ENCODE data around the gene NFKBIA. TPM values are rescaled to one million over a fixed set of nuclear protein-coding genes. Genes with fewer than 3 reads are reported as not detected.
A peak's percentile ranks its signal among the peaks of the same experiment; 100 is the strongest.

The NFKBIA gene
- total and polyA plus RNA-seq, 7 donors, result 95.5 to 340 (median 258) TPM

DNA sequence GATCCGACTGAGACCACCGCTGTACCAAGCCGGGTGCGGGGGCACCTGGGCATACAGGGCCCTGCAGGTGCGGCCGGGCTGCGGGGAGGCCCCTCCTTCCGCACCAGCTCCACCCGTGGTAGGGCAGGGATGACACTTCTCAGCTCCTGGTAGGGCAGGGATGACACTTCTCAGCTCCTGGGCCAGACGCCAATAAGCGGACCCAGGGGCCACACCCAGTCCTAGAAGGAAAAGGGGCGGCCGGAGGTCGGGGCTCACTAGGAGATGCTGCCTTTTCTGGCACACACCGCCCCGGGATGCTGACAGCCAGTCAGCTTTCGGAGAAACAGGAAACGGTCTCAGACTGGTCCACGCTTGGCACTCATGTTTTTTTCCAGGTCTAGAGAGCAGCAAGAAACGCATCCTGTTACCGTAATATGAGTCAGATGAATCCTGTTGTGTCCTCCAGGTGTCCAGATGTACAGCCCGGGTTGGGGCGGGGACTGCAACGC, 34.8 kb downstream of the NFKBIA start:
- Histone ChIP-seq H3K9me3 (peaks cover 0 to 3% (median 0%) of the 10 kb centered on the region in 4 donors), H3K27ac (no peak overlapping the region), H3K27me3 (no peaks in the 10 kb centered on the region), H3K4me3 (no peak overlapping the region), H3K36me3 (no peaks in the 10 kb centered on the region), H3K4me1 (peaks cover 0 to 48% (median 44%) of the 10 kb centered on the region in 4 donors)
- WGBS, 2 donors, result 58 to 77% methylated on average over 24 of the region's 24 CpGs
- TF ChIP-seq POLR2AphosphoS5 (IDR thresholded peaks at IDR 0.05) (peak in 1 of 4 donors; percentile 33), EP300 (IDR thresholded peaks at IDR 0.05) (no peak), POLR2A (IDR thresholded peaks at IDR 0.05) (no peak)
- TF ChIP-seq, protein P1, sequence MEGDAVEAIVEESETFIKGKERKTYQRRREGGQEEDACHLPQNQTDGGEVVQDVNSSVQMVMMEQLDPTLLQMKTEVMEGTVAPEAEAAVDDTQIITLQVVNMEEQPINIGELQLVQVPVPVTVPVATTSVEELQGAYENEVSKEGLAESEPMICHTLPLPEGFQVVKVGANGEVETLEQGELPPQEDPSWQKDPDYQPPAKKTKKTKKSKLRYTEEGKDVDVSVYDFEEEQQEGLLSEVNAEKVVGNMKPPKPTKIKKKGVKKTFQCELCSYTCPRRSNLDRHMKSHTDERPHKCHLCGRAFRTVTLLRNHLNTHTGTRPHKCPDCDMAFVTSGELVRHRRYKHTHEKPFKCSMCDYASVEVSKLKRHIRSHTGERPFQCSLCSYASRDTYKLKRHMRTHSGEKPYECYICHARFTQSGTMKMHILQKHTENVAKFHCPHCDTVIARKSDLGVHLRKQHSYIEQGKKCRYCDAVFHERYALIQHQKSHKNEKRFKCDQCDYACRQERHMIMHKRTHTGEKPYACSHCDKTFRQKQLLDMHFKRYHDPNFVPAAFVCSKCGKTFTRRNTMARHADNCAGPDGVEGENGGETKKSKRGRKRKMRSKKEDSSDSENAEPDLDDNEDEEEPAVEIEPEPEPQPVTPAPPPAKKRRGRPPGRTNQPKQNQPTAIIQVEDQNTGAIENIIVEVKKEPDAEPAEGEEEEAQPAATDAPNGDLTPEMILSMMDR (IDR thresholded peaks at IDR 0.05), result no peak
- no peak for DNase-seq
- intact Hi-C loops (cut with DNase I), result no loop called here

GRCh38 chr14:35368583-35369392, 35.8 kb downstream of the NFKBIA start:
- DNase-seq, result no peak
- Histone ChIP-seq H3K36me3 (no peaks in the 10 kb centered on the region), H3K27me3 (no peaks in the 10 kb centered on the region), H3K4me1 (peaks cover 0 to 42% (median 36%) of the 10 kb centered on the region in 4 donors), H3K4me3 (peak overlapping the region in 1 of 4 donors; percentile 1), H3K9me3 (peaks cover 0 to 3% (median 0%) of the 10 kb centered on the region in 4 donors), H3K27ac (peak overlapping the region in 2 of 4 donors; percentile 51 to 71)
- WGBS, 2 donors, result 81 to 82% methylated on average over 37 of the region's 37 CpGs
- intact Hi-C loops (cut with DNase I), result no loop called here
- no peak for TF ChIP-seq EP300 (IDR thresholded peaks at IDR 0.05)

DNA sequence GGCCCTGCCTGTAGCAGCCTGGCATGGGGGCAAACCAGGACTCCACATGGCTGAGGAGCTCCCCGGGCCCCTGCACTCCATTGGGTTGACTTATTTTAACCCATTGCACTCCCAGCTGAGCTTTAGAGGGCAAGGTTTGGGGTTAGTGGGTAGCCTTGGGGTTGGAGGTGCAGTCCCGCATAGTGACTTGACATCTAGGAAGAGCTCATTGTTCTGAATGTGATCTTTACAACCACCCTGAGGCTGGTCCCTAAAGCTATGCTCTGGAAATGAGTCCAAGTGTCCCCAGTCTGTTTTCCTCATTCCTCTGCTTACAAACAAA, 36.4 kb downstream of the NFKBIA start:
- no peaks in the 10 kb centered on the region for H3K27me3 ChIP-seq
- peak overlapping the region; percentile 5 to 71 (median 40) for H3K27ac ChIP-seq
- TF ChIP-seq, protein P1 (IDR thresholded peaks at IDR 0.05), result no peak
- no peak for TF ChIP-seq POLR2A (IDR thresholded peaks at IDR 0.05)
- TF ChIP-seq EP300 (IDR thresholded peaks at IDR 0.05), result no peak
- no peak overlapping the region for H3K4me3 ChIP-seq
- no peak for DNase-seq
- WGBS, 2 donors, result 50 to 71% methylated on average over 2 of the region's 2 CpGs
- H3K9me3 ChIP-seq, result peaks cover 0 to 3% (median 0%) of the 10 kb centered on the region in 4 donors
- H3K36me3 ChIP-seq, result no peaks in the 10 kb centered on the region
- intact Hi-C loops (cut with DNase I), result no loop called here
- peaks cover 0 to 42% (median 36%) of the 10 kb centered on the region in 4 donors for H3K4me1 ChIP-seq

- no peaks in the 10 kb centered on the region for H3K36me3 ChIP-seq
- no peak for DNase-seq
- H3K4me1 ChIP-seq, result peaks cover 0 to 42% (median 36%) of the 10 kb centered on the region in 4 donors
- TF ChIP-seq EP300 (IDR thresholded peaks at IDR 0.05) (no peak), POLR2A (IDR thresholded peaks at IDR 0.05) (no peak), POLR2AphosphoS5 (IDR thresholded peaks at IDR 0.05) (no peak)
- TF ChIP-seq, protein P1 (IDR thresholded peaks at IDR 0.05), result no peak
- intact Hi-C loops (cut with DNase I), result no loop called here
- H3K4me3 ChIP-seq, result no peak overlapping the region
- H3K9me3 ChIP-seq, result peaks cover 0 to 3% (median 0%) of the 10 kb centered on the region in 4 donors
- WGBS, 2 donors, result 94 to 95% methylated on average over 5 of the region's 5 CpGs
- no peaks in the 10 kb centered on the region for H3K27me3 ChIP-seq
- peak overlapping the region in 2 of 4 donors; percentile 2 to 71 for H3K27ac ChIP-seq
Observed at GRCh38 chr14:35367056-35367372, 37.5 kb downstream of the NFKBIA start.

DNA sequence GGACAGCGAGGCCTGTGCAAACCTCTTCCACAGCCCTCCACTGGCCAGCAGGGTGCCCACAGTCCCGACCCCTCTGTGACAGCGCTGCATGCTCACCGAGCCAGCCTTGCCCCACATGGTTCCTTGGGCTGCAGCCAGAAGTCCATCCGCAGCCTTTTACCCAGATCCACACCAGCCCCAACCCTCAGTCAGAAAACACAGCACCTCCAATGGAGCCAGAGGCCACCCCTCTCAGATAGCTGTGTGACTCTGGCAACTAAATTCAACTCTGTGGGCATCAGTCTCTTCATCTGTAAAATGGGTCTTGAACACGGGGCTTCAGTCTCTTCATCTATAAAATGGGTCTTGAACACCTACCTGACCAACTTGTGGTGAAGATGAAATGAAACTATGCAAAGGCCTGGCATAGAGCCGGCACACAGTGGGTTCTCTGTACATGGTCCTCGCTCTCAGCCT, 38.0 kb downstream of the NFKBIA start:
- Histone ChIP-seq H3K36me3 (no peaks in the 10 kb centered on the region), H3K27ac (peak overlapping the region; percentile 60 to 72 (median 68)), H3K27me3 (no peaks in the 10 kb centered on the region), H3K4me3 (no peak overlapping the region), H3K4me1 (peaks cover 0 to 42% (median 36%) of the 10 kb centered on the region in 4 donors), H3K9me3 (peaks cover 0 to 3% (median 0%) of the 10 kb centered on the region in 4 donors)
- no peak for TF ChIP-seq POLR2AphosphoS5 (IDR thresholded peaks at IDR 0.05)
- TF ChIP-seq, protein P1 (IDR thresholded peaks at IDR 0.05), result no peak
- TF ChIP-seq POLR2A (IDR thresholded peaks at IDR 0.05), result no peak
- no peak for TF ChIP-seq EP300 (IDR thresholded peaks at IDR 0.05)
- DNase-seq, result no peak
- WGBS, 2 donors, result 91 to 92% methylated on average over 8 of the region's 8 CpGs
- intact Hi-C loops (cut with DNase I), result no loop called here

Measured in sigmoid colon (tissue), 7 donors.